ENCODE measurements around the gene GBP2. TPM values are rescaled to one million over a fixed set of nuclear protein-coding genes. Genes with fewer than 3 reads are reported as not detected.

Gene GBP2
- total RNA-seq, 4 donors from 2014 or later, result 103 to 169 (median 147) TPM

DNA sequence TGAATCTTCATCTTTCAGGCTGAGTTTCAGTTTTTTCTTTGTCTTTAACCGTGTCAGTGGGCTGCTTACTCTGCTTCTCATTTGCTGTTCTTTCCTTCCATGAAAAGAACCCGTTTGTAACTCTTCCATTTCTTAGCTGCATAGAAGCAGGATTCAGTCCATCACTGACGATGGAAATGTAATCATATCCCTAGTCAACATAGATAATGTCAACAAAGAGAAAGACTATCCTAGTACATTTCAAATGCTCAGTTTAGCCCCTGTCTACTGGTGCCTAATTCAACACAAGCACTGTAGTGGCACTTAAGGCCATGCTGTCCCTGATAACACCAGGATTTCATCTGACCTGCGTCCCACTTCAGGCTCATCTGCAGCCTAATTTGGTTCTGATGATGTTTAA, 61.3 kb downstream of the GBP2 start:
- Histone ChIP-seq H3K27ac (replicated peaks in 1 of 4) (peak overlapping the region; percentile 84 to 86 (median 86)), H3K4me3 (peak overlapping the region; percentile 56 to 70 (median 63)), H3K4me1 (peaks cover 20 to 47% (median 43%) of the 10 kb centered on the region in 4 donors), H3K9me3 (no peaks in the 10 kb centered on the region), H3K27me3 (no peaks in the 10 kb centered on the region), H3K36me3 (peaks cover 0 to 6% (median 3%) of the 10 kb centered on the region in 4 donors)
- TF ChIP-seq POLR2A (IDR thresholded peaks at IDR 0.05; ENCODE audit: low read depth), result no peak
- TF ChIP-seq, protein P1, sequence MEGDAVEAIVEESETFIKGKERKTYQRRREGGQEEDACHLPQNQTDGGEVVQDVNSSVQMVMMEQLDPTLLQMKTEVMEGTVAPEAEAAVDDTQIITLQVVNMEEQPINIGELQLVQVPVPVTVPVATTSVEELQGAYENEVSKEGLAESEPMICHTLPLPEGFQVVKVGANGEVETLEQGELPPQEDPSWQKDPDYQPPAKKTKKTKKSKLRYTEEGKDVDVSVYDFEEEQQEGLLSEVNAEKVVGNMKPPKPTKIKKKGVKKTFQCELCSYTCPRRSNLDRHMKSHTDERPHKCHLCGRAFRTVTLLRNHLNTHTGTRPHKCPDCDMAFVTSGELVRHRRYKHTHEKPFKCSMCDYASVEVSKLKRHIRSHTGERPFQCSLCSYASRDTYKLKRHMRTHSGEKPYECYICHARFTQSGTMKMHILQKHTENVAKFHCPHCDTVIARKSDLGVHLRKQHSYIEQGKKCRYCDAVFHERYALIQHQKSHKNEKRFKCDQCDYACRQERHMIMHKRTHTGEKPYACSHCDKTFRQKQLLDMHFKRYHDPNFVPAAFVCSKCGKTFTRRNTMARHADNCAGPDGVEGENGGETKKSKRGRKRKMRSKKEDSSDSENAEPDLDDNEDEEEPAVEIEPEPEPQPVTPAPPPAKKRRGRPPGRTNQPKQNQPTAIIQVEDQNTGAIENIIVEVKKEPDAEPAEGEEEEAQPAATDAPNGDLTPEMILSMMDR (IDR thresholded peaks at IDR 0.05), result no peak
- no peak for TF ChIP-seq POLR2AphosphoS5 (IDR thresholded peaks at IDR 0.05)
- no peak for TF ChIP-seq EP300 (IDR thresholded peaks at IDR 0.05)
- no peak for DNase-seq (ENCODE audit: extremely low spot score)
- intact Hi-C loops (cut with DNase I), result loop anchor here (5.0 kb wide), 3 partner anchors 42 to 293 kb away; partner anchors contain the start of gene GBP3
- WGBS, result 4% methylated on average over 4 of the region's 4 CpGs

- peaks cover 20 to 47% (median 43%) of the 10 kb centered on the region in 4 donors for H3K4me1 ChIP-seq
- DNase-seq (ENCODE audit: extremely low spot score), result no peak
- TF ChIP-seq POLR2AphosphoS5 (IDR thresholded peaks at IDR 0.05) (no peak), POLR2A (IDR thresholded peaks at IDR 0.05; ENCODE audit: low read depth) (no peak), EP300 (IDR thresholded peaks at IDR 0.05) (no peak)
- TF ChIP-seq, protein P1 (IDR thresholded peaks at IDR 0.05), result no peak
- peak overlapping the region; percentile 84 to 86 (median 86) for H3K27ac ChIP-seq (replicated peaks in 1 of 4)
- no peaks in the 10 kb centered on the region for H3K9me3 ChIP-seq
- H3K27me3 ChIP-seq, result no peaks in the 10 kb centered on the region
- H3K4me3 ChIP-seq, result peak overlapping the region in 3 of 4 donors; percentile 56 to 70 (median 65)
- intact Hi-C loops (cut with DNase I), result loop anchor here (5.0 kb wide), 3 partner anchors 41 to 294 kb away; partner anchors contain the start of gene GBP3
- H3K36me3 ChIP-seq, result peaks cover 10 to 20% (median 16%) of the 10 kb centered on the region in 4 donors
- WGBS, result 76% methylated on average over 3 of the region's 3 CpGs
Observed at GRCh38 chr1:89063094-89063493, 62.8 kb downstream of the GBP2 start.

- Histone ChIP-seq H3K27me3 (no peaks in the 10 kb centered on the region), H3K27ac (replicated peaks in 1 of 4) (no peak overlapping the region), H3K36me3 (peaks cover 35 to 49% (median 44%) of the 10 kb centered on the region in 4 donors), H3K4me1 (peaks cover 20 to 38% (median 38%) of the 10 kb centered on the region in 4 donors), H3K4me3 (no peak overlapping the region), H3K9me3 (no peaks in the 10 kb centered on the region)
- intact Hi-C loops (cut with DNase I), result loop anchor here (5.0 kb wide), 3 partner anchors 38 to 297 kb away; partner anchors contain the start of gene GBP3
- 94% methylated on average over 5 of the region's 5 CpGs for WGBS
- DNase-seq (ENCODE audit: extremely low spot score), result no peak
- TF ChIP-seq EP300 (IDR thresholded peaks at IDR 0.05) (no peak), POLR2AphosphoS5 (IDR thresholded peaks at IDR 0.05) (no peak), POLR2A (IDR thresholded peaks at IDR 0.05; ENCODE audit: low read depth) (no peak)
- TF ChIP-seq, protein P1 (IDR thresholded peaks at IDR 0.05), result no peak
Observed at GRCh38 chr1:89060091-89060490, 65.8 kb downstream of the GBP2 start.

Other genes with a start within 250 kb of the GBP2 start
- 10 to 100 TPM; 22.4 to 39.6 (median 24.2) TPM for gene GTF2B, start 234.5 kb downstream of the GBP2 start, total RNA-seq
- 10 to 100 TPM; 18.4 to 35.3 (median 21.8) TPM for gene KYAT3, start 133.5 kb downstream of the GBP2 start, total RNA-seq
- gene RBMXL1, start 133.5 kb downstream of the GBP2 start, total RNA-seq, result 10 to 100 TPM; 10.3 to 46.4 (median 16.0) TPM
- gene GBP3, start 103.2 kb downstream of the GBP2 start, total RNA-seq, result 10 to 100 TPM; 11.9 to 21.1 (median 16.1) TPM
- 10 to 100 TPM; 16.1 to 38.2 (median 21.1) TPM for gene GBP1, start 60.9 kb downstream of the GBP2 start, total RNA-seq
- not detected for gene GBP7, start 49.9 kb upstream of the GBP2 start, total RNA-seq
- gene GBP4, start 72.8 kb upstream of the GBP2 start, total RNA-seq, result 1 to 10 TPM; 4.1 to 9.6 (median 5.0) TPM
- 1 to 10 TPM in 1 of 4 donors, under 1 TPM in 3; 0.42 to 3.0 (median 0.73) TPM for gene GBP5, start 146.7 kb upstream of the GBP2 start, total RNA-seq
- under 1 TPM in 1 of 4 donors, not detected in 3; under 0.01 TPM for gene GBP6, start 237.9 kb upstream of the GBP2 start, total RNA-seq

Data from esophagus muscularis mucosa (tissue), 4 donors.